SW480 (cell line): ENCODE measurements around the gene PANK2.
"Not testable (repeated sequence)": the region's sequence is repeated elsewhere in the genome, so short reads cannot be mapped to it uniquely, and the experiment has no call there.

Source experiments
- DNase-seq: peaks from one replicate; pipeline ENCODE4 v3.0.0-alpha.2; 2016; ENCODE audit warnings: low spot score

PANK2 gene

DNA sequence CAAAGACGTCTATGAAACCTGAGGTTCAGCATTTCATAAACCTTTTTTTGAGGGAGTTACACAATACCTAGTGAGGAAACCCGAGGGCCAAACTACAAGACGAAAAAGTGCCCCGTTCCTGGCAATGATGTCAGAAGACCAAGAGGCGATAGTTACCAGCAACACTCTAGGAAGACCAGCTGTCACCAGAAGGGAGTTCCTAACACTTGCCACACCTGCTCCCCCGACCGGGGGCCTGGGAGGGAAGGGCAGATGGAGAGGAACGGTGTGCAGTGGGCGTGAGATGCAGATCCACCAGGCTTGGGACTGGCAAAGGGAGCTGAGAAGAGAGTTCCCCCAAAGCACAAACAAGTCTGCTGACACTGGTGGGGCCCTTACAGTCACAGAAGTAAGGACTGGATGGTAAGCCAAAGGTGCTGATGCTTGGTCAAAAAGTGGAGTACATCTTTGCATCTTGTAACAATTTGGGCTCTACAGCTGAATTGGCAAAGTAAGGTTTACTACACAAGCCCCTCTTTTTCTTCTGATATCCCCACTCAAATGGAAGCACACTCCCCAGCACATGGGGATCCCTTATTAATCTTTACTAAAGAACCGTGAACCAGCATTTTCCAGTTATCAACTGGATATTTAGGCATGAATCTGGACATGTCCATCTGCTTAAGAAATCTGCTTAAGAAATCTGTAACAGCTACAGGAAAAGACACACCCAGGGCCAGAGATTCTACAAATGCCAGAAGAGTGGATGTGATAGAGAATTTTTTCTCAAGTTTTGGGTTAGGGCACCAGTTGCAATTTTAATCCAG lies 38.5 kb downstream of the PANK2 start:
- DNase-seq, result no peak

DNA sequence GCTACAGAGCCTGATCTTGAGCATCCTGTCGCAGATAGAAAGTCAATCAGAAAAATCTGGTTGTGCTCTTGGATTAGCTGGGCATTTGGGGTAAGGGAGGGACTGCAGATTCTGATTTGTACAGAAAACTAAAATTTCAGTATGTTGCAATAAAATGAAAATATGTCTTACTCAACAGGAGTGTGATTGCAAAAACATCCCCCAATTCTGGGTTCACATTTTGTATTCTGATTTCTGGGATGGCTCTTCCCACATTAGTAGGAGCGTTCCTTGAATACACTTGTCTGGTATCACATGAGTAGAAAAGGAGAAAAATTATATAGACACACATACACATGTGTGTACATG lies 40.5 kb downstream of the PANK2 start:
- DNase-seq, result no peak

DNA sequence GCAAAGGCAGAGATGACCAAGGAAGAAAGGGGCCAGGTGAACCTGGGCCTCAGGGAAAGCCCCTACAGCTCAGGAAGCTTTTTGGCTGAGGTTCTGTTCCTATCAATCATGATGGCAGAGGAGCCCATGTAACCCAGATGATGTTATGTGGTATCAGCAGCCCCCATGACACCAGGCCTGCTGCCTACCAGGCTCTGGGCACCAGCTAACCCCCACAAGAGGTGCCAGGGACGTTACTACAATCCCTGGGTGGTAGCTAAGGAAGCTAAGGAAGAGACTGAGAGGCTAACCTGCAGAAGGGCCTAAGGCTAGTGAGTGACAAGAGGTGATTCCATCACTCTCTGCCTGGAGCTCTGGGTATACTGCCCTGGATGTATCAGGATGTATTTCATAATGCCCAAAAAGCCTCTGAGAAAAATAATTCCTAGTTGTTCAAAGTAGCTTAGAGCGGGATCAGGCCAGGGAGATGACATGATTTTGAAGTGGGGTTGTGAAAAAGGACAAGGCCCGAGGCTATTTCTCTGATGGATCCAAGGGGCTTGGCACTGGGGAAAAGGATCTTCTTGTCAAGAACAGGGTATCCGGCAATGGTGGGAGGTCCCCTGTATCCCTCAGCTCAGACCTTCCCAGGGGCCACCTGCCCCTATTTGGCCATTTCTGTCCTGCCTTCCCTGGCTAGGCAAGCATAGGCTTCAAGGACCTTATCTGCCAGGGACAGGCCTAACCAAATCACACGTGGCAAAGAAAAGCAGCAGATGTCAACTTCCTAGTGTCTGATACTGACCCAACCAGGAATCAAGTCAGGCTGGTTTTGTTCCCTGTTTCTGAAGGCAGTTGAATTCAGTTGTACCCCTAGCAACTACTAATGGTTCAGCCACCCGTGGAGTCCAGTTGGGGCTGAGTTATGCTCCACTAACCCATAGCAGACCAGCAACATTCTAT lies 41.3 kb downstream of the PANK2 start:
- no peak for DNase-seq

DNA sequence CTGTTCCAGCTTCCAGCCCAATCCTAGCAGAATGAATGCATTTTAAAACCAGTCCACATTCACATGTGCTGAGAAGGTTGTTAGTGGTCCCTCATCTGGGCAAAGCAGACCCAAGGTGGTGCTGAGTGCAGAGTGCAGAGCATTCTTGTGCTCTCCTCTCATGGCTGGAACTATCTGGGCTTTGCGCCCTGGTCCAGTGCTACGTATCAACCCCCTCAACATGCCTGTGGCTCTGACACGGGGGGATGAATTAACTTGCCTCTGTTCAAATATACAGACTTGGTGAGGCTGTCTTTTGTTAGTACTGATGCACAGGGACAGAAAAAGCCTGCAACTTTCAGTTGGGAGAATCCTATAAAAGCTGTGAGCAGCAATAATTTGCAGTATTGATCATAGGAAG lies 42.5 kb downstream of the PANK2 start:
- no peak for DNase-seq

DNA sequence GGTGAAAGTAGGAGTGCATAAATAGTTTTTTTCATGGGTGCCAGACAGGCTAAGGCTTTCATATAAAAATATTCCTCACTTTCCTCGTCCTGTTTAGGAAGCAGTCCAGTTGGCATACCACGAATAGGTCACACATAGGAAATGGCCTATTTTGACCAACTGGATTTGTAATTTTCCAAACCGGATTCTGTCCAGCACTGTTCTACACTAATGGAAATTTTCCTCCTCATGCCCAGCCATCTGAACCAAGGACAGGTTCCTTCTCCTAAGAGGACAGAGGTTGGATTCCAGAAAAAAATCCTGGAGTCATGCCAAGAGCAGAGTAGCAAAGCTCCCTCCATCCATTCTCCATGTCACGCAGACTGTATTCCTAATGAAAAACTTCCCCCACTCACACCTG lies 43.1 kb downstream of the PANK2 start:
- DNase-seq, result no peak

DNA sequence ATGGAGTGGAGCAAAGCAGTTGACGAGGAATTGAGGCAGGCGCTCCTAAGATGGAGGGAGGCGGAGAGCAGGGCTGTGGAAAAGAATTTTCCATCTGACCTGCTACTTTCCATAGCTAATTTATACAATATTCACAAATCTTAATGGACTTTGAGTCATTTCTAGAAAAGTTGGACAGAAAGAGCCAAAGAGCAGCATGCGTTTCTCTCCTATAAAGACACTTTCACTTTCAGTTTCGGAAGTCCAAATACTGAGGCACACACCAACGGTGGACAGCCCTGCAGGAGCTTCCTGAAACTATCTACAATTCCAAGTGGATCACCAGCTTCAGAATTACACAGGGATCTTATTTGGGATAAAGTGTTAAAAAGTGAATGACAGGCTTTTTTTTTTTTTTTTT lies 43.5 kb downstream of the PANK2 start:
- no peak for DNase-seq

DNA sequence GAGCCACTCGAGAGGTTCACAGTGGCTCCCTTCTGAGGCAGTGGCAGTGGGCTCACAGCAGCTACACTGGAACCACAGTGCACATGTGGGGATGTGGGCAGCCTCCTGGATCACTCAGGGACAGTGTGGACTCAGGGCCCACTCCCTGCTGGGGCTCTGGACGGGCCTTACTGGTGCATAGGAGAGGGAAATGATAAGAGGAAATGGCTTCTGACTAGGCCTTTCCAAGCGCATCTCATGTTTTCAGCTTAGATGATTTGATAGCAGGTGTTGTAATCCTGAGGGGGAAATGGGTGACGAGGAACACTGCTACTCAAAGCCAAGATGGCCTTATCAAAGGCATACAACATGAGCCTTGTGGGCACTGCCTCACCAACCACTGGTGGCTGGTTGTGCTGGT lies 44.0 kb downstream of the PANK2 start:
- DNase-seq, result no peak

DNA sequence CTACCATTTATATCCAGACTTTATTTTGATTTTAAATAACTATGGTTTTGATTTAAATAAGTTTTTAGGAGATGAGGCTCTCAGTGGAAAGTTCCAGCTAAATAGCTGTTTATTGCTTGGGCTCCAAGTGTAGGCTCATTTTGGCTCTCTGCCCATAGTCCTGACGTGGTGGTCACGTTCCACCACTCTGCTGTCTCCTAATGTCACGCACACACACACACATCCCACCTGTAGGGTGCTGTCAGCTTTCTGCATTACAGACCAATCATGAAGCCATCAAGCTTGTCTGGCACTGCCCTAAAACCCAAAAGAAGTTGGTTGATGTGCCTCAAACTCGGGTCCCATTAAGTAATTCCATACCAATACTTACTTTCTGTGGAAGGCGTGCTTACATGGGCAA lies 45.4 kb downstream of the PANK2 start:
- no peak for DNase-seq

DNA sequence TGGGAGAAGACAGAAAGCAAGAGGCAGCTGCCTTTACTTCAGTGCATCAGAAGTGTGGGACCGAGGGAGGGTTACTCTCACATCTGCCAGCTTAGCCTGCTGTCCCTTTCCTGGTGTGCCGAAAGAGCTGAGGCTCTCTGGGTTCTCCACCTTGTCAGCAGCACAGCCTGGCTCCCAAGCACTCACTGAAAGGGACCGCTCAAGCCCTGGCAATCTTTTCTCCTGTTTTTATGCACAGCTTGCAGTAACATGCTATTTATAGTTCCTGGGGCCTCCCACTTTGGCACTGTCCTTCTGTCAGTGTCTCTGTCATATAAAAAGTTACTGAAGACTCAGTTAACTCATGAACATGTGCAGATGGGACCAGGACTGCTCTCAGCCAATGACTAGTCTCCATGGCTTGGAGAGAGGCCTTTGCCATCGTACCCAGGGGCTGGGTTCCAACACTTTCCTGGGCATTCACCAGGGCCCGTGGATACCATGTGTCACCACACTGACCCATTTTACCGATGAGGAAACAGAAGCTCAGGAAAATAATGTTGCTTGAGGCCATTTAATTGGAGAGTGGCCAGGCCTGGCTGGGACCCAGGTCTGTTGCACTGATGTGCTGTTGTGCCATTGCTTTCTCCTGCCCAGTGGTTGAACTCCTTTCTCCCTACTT lies 46.2 kb downstream of the PANK2 start:
- no peak for DNase-seq

DNA sequence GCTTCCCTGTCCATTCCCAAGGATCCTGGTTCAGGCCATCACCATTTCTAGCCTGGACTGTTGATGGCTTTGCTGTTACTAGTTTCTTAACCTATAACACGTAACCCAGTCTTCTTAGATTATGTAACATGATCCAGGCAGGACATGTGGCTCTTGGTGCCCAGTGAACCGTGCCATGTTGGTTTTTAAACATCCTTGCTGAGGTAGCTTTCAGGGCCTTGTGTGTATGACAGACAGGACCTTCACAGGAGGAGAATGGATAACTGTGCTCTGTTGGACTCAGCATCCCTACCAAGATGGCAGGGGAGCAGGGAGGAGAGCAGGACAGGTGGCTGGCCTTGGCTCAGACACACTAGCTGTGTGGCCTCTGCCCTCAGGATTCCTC lies 46.8 kb downstream of the PANK2 start:
- DNase-seq, result no peak

DNA sequence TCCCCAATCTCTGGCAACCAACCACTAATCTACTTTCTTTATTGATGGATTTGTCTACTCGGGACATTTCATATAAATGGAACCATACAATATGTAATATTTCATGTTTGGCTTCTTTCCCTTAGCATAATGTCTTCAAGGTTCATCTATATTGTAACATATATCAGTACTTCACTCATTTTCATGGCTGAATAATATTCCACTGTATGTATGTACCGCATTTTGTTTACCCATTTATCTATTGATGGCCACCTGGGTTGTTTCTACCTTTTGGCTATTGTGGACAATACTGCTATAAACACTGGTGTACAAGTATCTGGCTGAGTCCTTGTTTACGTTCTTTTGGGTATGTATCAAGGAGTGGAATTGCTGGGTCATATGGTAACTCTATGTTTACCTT lies 48.4 kb downstream of the PANK2 start:
- DNase-seq, result no peak

DNA sequence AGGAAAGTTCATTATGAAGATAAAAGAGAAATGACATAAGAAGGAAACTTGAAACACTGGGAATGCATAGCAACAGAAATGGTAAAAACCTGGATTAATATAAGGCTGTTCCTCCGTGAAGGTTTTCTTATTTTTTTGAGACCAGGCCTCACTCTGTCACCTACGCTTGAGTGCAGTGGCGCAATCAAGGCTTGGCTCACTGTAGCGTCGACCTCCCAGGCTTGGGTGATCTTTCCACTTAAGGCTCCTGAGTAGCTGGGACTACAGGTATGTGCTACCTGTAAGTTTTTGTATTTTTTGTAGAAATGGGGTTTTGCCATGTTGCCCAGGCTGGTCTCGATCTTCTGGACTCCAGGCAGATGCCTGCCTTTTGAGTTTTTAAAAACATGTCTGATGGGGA lies 51.7 kb downstream of the PANK2 start:
- no peak for DNase-seq

DNA sequence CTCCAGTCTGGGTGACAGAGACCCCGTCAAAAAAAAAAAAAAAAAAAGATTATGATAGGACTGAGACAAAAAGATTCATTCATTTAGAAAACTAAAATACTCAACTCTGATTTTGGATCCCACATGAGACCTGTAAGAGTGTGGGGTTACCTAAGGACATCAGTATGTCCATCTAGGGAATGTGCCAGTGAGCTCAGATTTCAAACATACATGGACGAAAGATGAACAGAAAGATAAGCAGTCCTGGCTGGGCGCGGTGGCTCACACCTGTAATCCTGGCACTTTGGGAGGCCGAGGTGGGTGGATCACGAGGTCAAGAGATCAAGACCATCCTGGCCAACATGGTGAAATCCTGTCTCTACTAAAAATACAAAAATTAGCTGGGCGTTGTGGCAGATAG lies 57.5 kb downstream of the PANK2 start:
- not testable (repeated sequence) for DNase-seq

DNA sequence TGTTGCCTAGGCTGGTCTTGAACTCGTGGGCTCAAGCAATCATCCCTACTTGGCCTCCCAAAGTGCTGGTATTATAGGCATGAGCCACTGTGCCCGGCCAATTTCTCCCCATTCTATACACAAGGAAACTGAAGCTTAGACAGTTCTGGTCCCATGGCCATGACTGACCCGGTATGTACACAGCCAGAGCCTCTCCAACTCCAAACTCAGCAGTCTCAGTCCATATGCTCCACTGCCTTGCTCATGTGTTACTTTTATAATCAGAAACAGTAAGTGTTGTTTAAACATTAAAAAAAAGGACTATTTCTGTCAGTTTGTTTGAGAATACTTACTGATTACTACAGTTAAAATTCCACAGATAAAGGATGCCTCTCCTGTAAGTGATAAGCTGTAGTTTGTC lies 75.5 kb downstream of the PANK2 start:
- DNase-seq, result no peak

DNA sequence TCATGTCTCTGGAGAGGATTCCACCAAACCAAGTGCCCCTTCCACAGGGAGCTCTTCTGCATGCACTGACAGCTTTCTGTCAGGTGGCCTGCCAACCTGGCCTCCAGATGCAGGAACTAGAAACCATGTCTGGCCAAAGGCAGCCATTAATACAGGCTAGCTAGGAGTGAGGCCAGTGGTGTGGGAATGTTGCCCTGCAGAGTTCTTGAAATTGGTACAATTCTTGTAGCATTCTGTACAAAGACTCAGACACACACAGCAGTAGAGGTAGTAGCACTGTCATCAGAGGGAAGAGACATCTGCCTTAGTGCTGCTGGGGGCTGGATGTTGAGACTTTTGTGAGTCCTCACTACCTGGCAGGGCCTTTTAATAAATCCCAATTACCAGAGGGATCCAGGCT lies 77.4 kb downstream of the PANK2 start:
- no peak for DNase-seq

DNA sequence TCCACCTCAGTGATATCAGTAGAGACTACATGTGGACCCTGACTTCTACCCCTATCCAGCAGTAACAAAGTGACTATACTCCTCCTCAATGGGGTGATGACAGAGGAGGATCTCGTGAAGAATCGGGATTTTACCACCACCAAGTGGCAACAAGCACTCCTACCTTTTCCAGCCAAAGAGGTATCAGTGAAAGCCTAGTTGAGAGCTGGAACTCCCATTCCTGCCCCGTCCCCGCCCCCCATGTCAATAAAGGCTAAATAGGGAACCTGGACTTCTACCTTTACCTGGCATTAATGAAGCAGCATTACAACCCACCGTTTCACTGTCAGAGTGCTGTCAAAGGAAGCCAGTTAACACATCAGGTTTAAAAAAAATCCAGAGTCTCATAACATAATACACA lies 80.8 kb downstream of the PANK2 start:
- DNase-seq, result no peak

DNA sequence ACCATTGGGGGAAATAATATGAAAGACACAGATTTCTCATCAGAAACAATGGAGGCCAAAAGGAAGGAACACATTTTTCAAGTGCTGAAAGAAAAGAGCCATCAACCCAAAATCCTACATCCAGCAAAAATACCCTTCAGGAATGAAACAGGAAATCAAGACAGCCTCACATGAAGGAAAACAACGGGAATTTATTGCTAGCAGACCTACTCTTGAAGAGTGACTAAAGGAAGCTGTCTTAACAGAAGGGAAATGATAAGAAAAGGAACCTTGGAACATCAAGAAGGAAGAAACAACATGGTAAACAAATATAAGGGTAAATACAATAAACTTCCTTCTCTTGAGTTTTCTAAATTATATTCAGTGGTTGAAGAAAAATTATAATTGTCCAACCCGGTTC lies 82.0 kb downstream of the PANK2 start:
- no peak for DNase-seq

DNA sequence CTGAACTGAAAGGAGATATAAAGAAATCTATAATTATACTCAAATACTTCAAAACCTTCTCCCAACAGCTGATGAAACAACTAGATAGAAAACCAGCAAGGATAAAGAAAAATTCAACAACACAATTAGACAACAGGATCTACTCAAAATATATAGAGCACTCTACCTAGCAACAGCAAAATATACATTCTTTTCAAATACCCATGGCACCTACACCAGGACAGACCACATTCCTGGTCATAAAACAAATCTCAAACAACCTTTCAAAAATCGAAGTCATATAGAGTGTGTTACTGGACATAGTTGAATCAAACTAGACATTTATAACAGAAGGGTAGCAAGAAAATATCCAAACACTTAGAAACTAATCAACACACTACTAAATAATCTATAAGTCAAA lies 83.0 kb downstream of the PANK2 start:
- DNase-seq, result no peak

DNA sequence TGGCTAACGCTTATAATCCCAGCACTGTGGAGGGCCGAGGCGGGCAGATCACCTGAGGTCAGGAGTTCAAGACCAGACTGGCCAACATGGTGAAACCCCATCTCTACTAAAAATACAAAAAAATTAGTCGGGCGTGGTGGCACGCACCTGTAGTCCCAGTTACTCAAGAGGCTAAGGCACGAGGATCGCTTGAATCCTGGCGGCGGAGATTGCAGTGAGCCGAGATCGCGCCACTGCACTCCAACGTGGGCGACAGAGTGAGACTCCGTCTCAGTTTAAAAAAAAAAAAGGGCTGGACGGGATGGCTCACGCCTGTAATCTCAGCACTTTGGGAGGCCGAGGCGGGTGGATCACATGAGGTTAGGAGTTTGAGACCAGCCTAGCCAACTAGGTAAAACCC lies 83.4 kb downstream of the PANK2 start:
- DNase-seq, result not testable (repeated sequence)

DNA sequence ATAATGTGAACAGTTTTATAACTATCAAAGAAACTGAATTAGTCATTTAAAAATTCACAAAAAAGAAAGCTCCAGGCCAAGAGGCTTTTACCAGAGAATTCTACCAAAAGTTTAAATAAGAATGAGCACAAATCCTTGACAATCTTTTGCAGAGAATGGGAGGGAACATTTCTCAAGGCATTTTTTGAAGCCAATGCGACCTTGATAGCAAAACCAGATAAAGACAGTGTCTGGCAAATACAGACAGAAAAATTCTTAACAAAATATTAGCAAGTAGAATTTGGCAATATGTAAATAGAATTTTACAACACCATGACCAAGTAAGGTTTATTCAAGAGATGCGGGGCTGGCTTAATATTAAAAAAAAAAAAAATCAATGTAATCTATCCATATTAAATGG lies 84.5 kb downstream of the PANK2 start:
- no peak for DNase-seq

DNA sequence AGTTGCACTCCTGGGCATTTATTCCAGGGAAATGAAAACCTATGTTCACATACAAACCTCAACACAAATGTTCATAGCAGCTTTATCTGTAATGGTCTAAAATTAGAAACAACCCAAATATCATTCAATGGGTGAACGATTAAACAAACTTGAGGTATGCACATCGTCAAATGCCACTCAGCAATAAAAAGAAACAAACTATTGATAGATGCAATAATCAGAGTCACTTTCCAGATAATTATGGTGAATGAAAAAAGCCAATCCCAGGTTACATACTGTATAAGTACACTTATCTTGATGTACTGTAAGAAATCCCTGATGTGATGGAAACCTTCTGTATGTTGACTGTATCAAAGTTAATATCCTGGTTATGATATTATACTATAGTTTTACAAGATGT lies 87.3 kb downstream of the PANK2 start:
- no peak for DNase-seq
